Activated naive CD4-positive, alpha-beta T cell (primary cell): ENCODE measurements around the gene CFAP43.
"Not testable (repeated sequence)": the region's sequence is repeated elsewhere in the genome, so short reads cannot be mapped to it uniquely, and the experiment has no call there.

Experiments
- DNase-seq, 4 experiments: peaks; one replicate each; lab custom pipeline; 2025; lab: John Stamatoyannopoulos, UW

CFAP43 gene

GRCh38 chr10:104258209-104258608 is 26.0 kb upstream of the CFAP43 start:
- no peak for DNase-seq

GRCh38 chr10:104257235-104257634 is 25.1 kb upstream of the CFAP43 start:
- DNase-seq, result no peak

GRCh38 chr10:104256335-104256961 is 24.3 kb upstream of the CFAP43 start:
- DNase-seq, result no peak

GRCh38 chr10:104255311-104255981 is 23.3 kb upstream of the CFAP43 start:
- DNase-seq, result no peak

- DNase-seq, result peak in 2 of 4 experiments; percentile 20 to 32
Measured at GRCh38 chr10:104254493-104255310, 22.5 kb upstream of the CFAP43 start, which contains the start of gene GSTO1. Gene GSTO1 (plus strand): TSS chr10:104254892. CDS start chr10:104254929, 37 bp downstream.

GRCh38 chr10:104253606-104254410 is 21.6 kb upstream of the CFAP43 start:
- no peak for DNase-seq

GRCh38 chr10:104253106-104253505 is 20.9 kb upstream of the CFAP43 start:
- DNase-seq, result no peak

GRCh38 chr10:104252368-104252767 is 20.2 kb upstream of the CFAP43 start:
- no peak for DNase-seq

- no peak for DNase-seq
Measured at GRCh38 chr10:104251443-104251842, 19.3 kb upstream of the CFAP43 start.

- no peak for DNase-seq
Measured at GRCh38 chr10:104250371-104250770, 18.2 kb upstream of the CFAP43 start.

- not testable (repeated sequence) for DNase-seq
Measured at GRCh38 chr10:104248931-104249330, 16.8 kb upstream of the CFAP43 start.

GRCh38 chr10:104247513-104248146 is 15.5 kb upstream of the CFAP43 start:
- DNase-seq, result no peak

- DNase-seq, result no peak
Measured at GRCh38 chr10:104246976-104247375, 14.8 kb upstream of the CFAP43 start.

- no peak for DNase-seq
Measured at GRCh38 chr10:104245066-104245632, 13.0 kb upstream of the CFAP43 start.

- no peak for DNase-seq
Measured at GRCh38 chr10:104243512-104243911, 11.3 kb upstream of the CFAP43 start.

GRCh38 chr10:104243009-104243408 is 10.8 kb upstream of the CFAP43 start:
- not testable (repeated sequence) for DNase-seq

GRCh38 chr10:104242545-104242944 is 10.4 kb upstream of the CFAP43 start:
- no peak for DNase-seq

- DNase-seq, result no peak
Measured at GRCh38 chr10:104240078-104240477, 7.9 kb upstream of the CFAP43 start.

- DNase-seq, result no peak
Measured at GRCh38 chr10:104235801-104236200, 3.6 kb upstream of the CFAP43 start.

- DNase-seq, result no peak
Measured at GRCh38 chr10:104234934-104235333, 2.8 kb upstream of the CFAP43 start.

- no peak for DNase-seq
Measured at GRCh38 chr10:104233817-104234216, 1.7 kb upstream of the CFAP43 start.
